HepG2 (cell line): ENCODE data around the gene AXIN1.

ENCODE experiments used
- ATAD3A ChIP-seq: sonication (generic); formaldehyde crosslinking; IDR thresholded peaks from 2 replicates; pipeline ENCODE4 v1.4.0; 2020; ENCODE audit warnings: missing genetic modification reagents
- KLF11 ChIP-seq: IDR thresholded peaks from 2 replicates; pipeline ENCODE4 v1.6.1; 2016; ENCODE audit warnings: missing compliant biosample characterization
- NPAS2 ChIP-seq: sonication (generic); formaldehyde crosslinking; IDR thresholded peaks from 2 replicates; pipeline ENCODE4 v1.8.0; 2022; ENCODE audit warnings: mild to moderate bottlenecking, missing genetic modification reagents, borderline replicate concordance
- POLR2A ChIP-seq, 2 experiments: IDR thresholded peaks; 2 replicates each; pipeline ENCODE4 v1.6.1; 2011; ENCODE audit warnings: low read depth in 2 of 2, low read length in 2 of 2, mild to moderate bottlenecking in 1 of 2, moderate library complexity in 1 of 2; ENCODE audit not compliant: insufficient read depth in 1 of 2
- TF ChIP-seq, protein P1 (sequence below): sonication (generic); formaldehyde crosslinking; IDR thresholded peaks from 2 replicates; pipeline ENCODE4 v1.8.1; 2023; ENCODE audit warnings: missing genetic modification reagents, mild to moderate bottlenecking, borderline replicate concordance

DNA sequence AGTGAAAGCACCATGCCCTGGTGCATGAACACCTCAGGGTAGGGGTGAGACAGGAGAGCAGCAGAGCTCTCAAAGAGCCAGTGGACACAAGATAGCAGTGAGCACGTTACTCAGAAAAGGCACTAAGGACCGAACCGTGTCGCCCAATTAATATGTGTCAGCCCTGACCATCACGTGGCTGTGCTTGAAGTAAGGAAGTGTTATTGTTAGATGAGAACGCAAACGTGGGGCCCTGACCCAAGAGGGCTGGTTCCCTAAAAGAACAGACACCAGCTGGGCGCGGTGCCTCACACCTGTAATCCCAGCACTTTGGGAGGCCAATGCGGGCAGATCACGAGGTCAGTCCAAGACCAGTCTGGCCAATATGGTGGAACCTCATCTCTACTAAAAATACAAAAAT, 16.3 kb downstream of the AXIN1 start:
- TF ChIP-seq, protein P1, sequence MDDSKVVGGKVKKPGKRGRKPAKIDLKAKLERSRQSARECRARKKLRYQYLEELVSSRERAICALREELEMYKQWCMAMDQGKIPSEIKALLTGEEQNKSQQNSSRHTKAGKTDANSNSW (CRISPR knock-in tag): no peak
- no peak for TF ChIP-seq NPAS2 (CRISPR knock-in tag)
- no peak for TF ChIP-seq POLR2A (IDR thresholded peaks at IDR 0.05; ENCODE audit: insufficient read depth in 1 of 2, low read depth in 2 of 2, low read length in 2 of 2)
- no peak for TF ChIP-seq ATAD3A (CRISPR knock-in tag)
- no peak for TF ChIP-seq KLF11 (CRISPR knock-in tag)
